K562 (cell line): Measurements from ENCODE around the gene FUZ. TPM values are rescaled to one million over a fixed set of nuclear protein-coding genes. Genes with fewer than 3 reads are reported as not detected.

Experiments
- ATAC-seq: fragments of 200-7000 bp; cut with Tn5 transposase; 3 replicates; pipeline ENCODE4 v1.9.1; 2020; ENCODE audit warnings: moderate library complexity
- BruUV-seq: library from RNA; stranded (reverse); fragments of 400-500 nt; replicated peaks from 2 replicates; lab custom pipeline; 2021; lab: Mats Ljungman, UMichigan
- CTCF ChIA-PET: fragments of 300-600 bp; formaldehyde crosslinking; extraction: SDS; loops from one replicate; lab custom pipeline; 2021; ENCODE audit warnings: low intra/inter-chr PET ratio; lab: Yijun Ruan, JAX
- POLR2A ChIA-PET: fragments of 300-600, 350-650 bp; sonication (Branson Sonifier 250); formaldehyde crosslinking; extraction: SDS; loops from one replicate; lab custom pipeline; 2021; ENCODE audit warnings: antibody characterized with exemption, inconsistent platforms; lab: Yijun Ruan, JAX
- DNase-seq, 4 experiments: peaks; one replicate each; pipeline versions ENCODE4 v3.0.0 to v3.0.0-alpha.2; 2011 to 2018; ENCODE audit warnings: low spot score in 3 of 4, mixed read lengths in 3 of 4; ENCODE audit errors: extremely low read depth in 1 of 4
- FAIRE-seq: peaks from 2 replicates; lab custom pipeline; 2011; peaks lifted over from hg19 to GRCh38; lab: Jason Lieb, UNC
- H2AFZ ChIP-seq: 2 replicates; pipeline ENCODE4 v1.6.0; 2011; ENCODE audit warnings: low read depth, low read length, control low read depth, inconsistent platforms
- H3K27ac ChIP-seq: fragments of 200-600 bp; 3 replicates; pipeline ENCODE4 v1.8.0; 2011; ENCODE audit warnings: low read depth, mild to moderate bottlenecking, control low read depth, inconsistent platforms, low read length, moderate library complexity, mixed read lengths; ENCODE audit errors: extremely low read depth
- H3K27me3 ChIP-seq, 2 experiments: fragments of 300-600 bp in 1 of 2; 2 replicates in 1 of 2; 3 replicates in 1 of 2; pipeline versions ENCODE4 v1.6.0 to v1.8.0; 2011; ENCODE audit warnings: inconsistent platforms in 2 of 2, low read length in 2 of 2, mild to moderate bottlenecking in 1 of 2, mixed read lengths in 1 of 2, moderate library complexity in 1 of 2; ENCODE audit not compliant: control insufficient read depth in 2 of 2, insufficient read depth in 2 of 2
- H3K36me3 ChIP-seq: fragments of 300-600 bp; 3 replicates; pipeline ENCODE4 v1.8.0; 2011; ENCODE audit warnings: mild to moderate bottlenecking, low read length, inconsistent platforms; ENCODE audit not compliant: control insufficient read depth, insufficient read depth
- H3K4me1 ChIP-seq, 2 experiments: fragments of 200-600 bp in 1 of 2; replicated peaks in 1 of 2; 2 replicates in 1 of 2; 3 replicates in 1 of 2; pipeline versions ENCODE4 v1.5.1 to v1.8.0; 2011; ENCODE audit warnings: inconsistent platforms in 2 of 2, low read length in 2 of 2, mild to moderate bottlenecking in 1 of 2, mixed read lengths in 1 of 2, moderate library complexity in 1 of 2; ENCODE audit not compliant: control insufficient read depth in 2 of 2, insufficient read depth in 2 of 2
- H3K4me2 ChIP-seq: 2 replicates; pipeline ENCODE4 v1.6.1; 2011; ENCODE audit warnings: low read length, control low read depth, inconsistent platforms, mixed read lengths; ENCODE audit not compliant: insufficient read depth
- H3K4me3 ChIP-seq: fragments of 200-600 bp; sonication (generic), shearing (Covaris generic); 2 replicates; pipeline ENCODE4 v1.5.1; 2016; ENCODE audit warnings: control low read depth, inconsistent platforms
- H3K79me2 ChIP-seq: fragments of 200-600 bp; 3 replicates; pipeline ENCODE4 v1.8.0; 2011; ENCODE audit warnings: low read length, inconsistent platforms; ENCODE audit not compliant: control insufficient read depth, insufficient read depth
- H3K9ac ChIP-seq, 2 experiments: 2 replicates each; pipeline versions ENCODE4 v1.6.0 to v1.6.1; 2011; ENCODE audit warnings: low read depth in 2 of 2, low read length in 2 of 2, control low read depth in 1 of 2, inconsistent platforms in 1 of 2, mild to moderate bottlenecking in 1 of 2, mixed read lengths in 1 of 2; ENCODE audit not compliant: insufficient read depth in 1 of 2
- H3K9me1 ChIP-seq: one replicate; pipeline ENCODE4 v1.6.0; 2011; ENCODE audit warnings: inconsistent platforms, mild to moderate bottlenecking, low read length, moderate library complexity; ENCODE audit not compliant: control insufficient read depth, insufficient read depth
- H3K9me3 ChIP-seq: replicated peaks from 2 replicates; pipeline ENCODE4 v1.5.1; 2011; ENCODE audit warnings: low read depth, low read length, inconsistent platforms; ENCODE audit not compliant: control insufficient read depth, insufficient read depth
- H4K20me1 ChIP-seq: replicated peaks from 2 replicates; pipeline ENCODE4 v1.6.1; 2011; ENCODE audit warnings: low read length, inconsistent platforms, mixed read lengths; ENCODE audit not compliant: control insufficient read depth, insufficient read depth
- ELK1 ChIP-seq: sonication (generic); formaldehyde crosslinking; IDR thresholded peaks from 2 replicates; pipeline ENCODE4 v1.8.1; 2022; ENCODE audit warnings: missing genetic modification reagents
- ELK3 ChIP-seq: fragments of 450-650 bp; formaldehyde crosslinking; IDR thresholded peaks from 2 replicates; pipeline ENCODE4 v1.4.0; 2020; ENCODE audit warnings: mild to moderate bottlenecking
- ETS1 ChIP-seq: conservative IDR thresholded peaks from 2 replicates; pipeline ENCODE4 v1.6.1; 2011; ENCODE audit warnings: low read depth, mild to moderate bottlenecking, low read length; ENCODE audit not compliant: control insufficient read depth
- FOXJ2 ChIP-seq: fragments of 200-800 bp; sonication (Bioruptor generic); IDR thresholded peaks from 2 replicates; pipeline ENCODE4 v1.6.1; 2016; ENCODE audit warnings: missing genetic modification characterization, missing compliant biosample characterization
- NCOA2 ChIP-seq, 2 experiments: fragments of 450-650 bp; IDR thresholded peaks; 2 replicates each; pipeline ENCODE4 v1.6.1; 2018; ENCODE audit warnings: mild to moderate bottlenecking in 2 of 2, moderate library complexity in 1 of 2; ENCODE audit not compliant: partially characterized antibody in 2 of 2
- NKRF ChIP-seq: fragments of 450-650 bp; IDR thresholded peaks from 2 replicates; pipeline ENCODE4 v1.6.1; 2016; ENCODE audit warnings: borderline replicate concordance
- ZBTB9 ChIP-seq: fragments of 450-650 bp; formaldehyde crosslinking; IDR thresholded peaks from 2 replicates; pipeline ENCODE4 v1.4.0; 2020; ENCODE audit warnings: mild to moderate bottlenecking, moderate library complexity
- ZNF668 ChIP-seq: fragments of 250-450 bp; sonication (Bioruptor Pico); IDR thresholded peaks from 2 replicates; pipeline ENCODE4 v1.8.0; 2022; ENCODE audit warnings: mild to moderate bottlenecking, inconsistent platforms
- WGBS: fragments of 100-300 bp; shearing (Covaris generic); methylation state at CpG from one replicate; pipeline ENCODE4 v1.1.6; 2016; ENCODE audit warnings: low coverage, mixed read lengths; ENCODE audit not compliant: insufficient coverage; ENCODE audit errors: missing lambda C conversion rate; 5-methylcytosine and 5-hydroxymethylcytosine counted together
- in situ Hi-C: fragments of 300-500 bp; cut with MboI; formaldehyde crosslinking; loops from 4 replicates; pipeline ENCODE4 v1.15.0; 2018; ENCODE audit warnings: inconsistent platforms, mixed read lengths
- intact Hi-C: fragments of 100-400 bp; cut with micrococcal nuclease; formaldehyde crosslinking; loops from 2 replicates; pipeline ENCODE4 v1.14.2; 2022
- polyA plus RNA-seq, 8 experiments: library from polyadenylated mRNA; depleted of rRNA in 4 of 8; stranded (reverse) in 5 of 8; unstranded in 3 of 8; fragments of >200 nt; fragmentation: Nextera tagmentation in 2 of 8; fragmentation: Illumina TruSeq in 1 of 8; extraction: Ambion mirVana in 2 of 8; extraction: Trizol in 1 of 8; gene quantifications; 2 replicates each; pipeline versions ENCODE4 v1.2.1 to v1.2.3, GENCODE V29; 2011 to 2014; ENCODE audit warnings: inconsistent platforms in 1 of 8, missing spikeins in 1 of 8
- total RNA-seq, 7 experiments: library from RNA; depleted of rRNA in 6 of 7; stranded (reverse); fragments of >200 nt in 6 of 7; fragmentation: Illumina TruSeq in 2 of 7; extraction: Trizol in 2 of 7; gene quantifications; 2 replicates each; pipeline versions ENCODE4 v1.2.1 to v1.2.3, GENCODE V29; 2011 to 2021; ENCODE audit warnings: low replicate concordance in 1 of 7

Gene FUZ
- total and polyA plus RNA-seq, 9 of the 15 experiments (the other 6 are each of a cell fraction or from before 2014, with no cell fraction given): 0.17 to 7.6 (median 3.6) TPM; not detected in 1

- DNase-seq: peak; percentile 96 to 97 (median 97)
- peaks cover 54% of the 10 kb centered on the region for H3K79me2 ChIP-seq
- H4K20me1 ChIP-seq: peaks cover 11% of the 10 kb centered on the region
- peak; percentile 83 for FAIRE-seq
- peaks cover 33% of the 10 kb centered on the region for H3K36me3 ChIP-seq
- peak within 1 kb of the TSS; percentile 97 to 99 for H3K9ac ChIP-seq
- H2AFZ ChIP-seq: peak within 1 kb of the TSS; percentile 97
- in situ Hi-C loops: no loop called here
- H3K27me3 ChIP-seq: no peaks in the 10 kb centered on the region
- peak within 1 kb of the TSS; percentile 87 for H3K4me3 ChIP-seq
- H3K9me1 ChIP-seq: peaks cover 11% of the 10 kb centered on the region
- peak; percentile 91 for ATAC-seq
- peaks cover 39 to 64% of the 10 kb centered on the region in 2 experiments for H3K4me1 ChIP-seq
- CTCF ChIA-PET: no interaction called here
- intact Hi-C loops: no loop called here
- peak within 1 kb of the TSS; percentile 100 for H3K27ac ChIP-seq
- 0% methylated on average over 47 of the region's 98 CpGs for WGBS
- 0 out of 2 replicates have a peak, but pooled peaks cover 6% of the 10 kb centered on the region for H3K9me3 ChIP-seq
- peak within 1 kb of the TSS; percentile 92 for H3K4me2 ChIP-seq
- POLR2A ChIA-PET: interaction anchor here (0.7 to 2.0 kb wide), 21 partner anchors 8 to 175 kb away, joined by 3 to 18 read pairs (median 5); partner anchors contain the start of genes FUZ and PRMT1
- BruUV-seq: no TSS peak
- peak; percentile 85 for TF ChIP-seq ETS1
- peak; percentile 76 for TF ChIP-seq FOXJ2 (tag)
- no peak for TF ChIP-seq ELK1 (CRISPR knock-in tag)
- peak; percentile 64; the same call in 1 of the 2 replicates for TF ChIP-seq ZBTB9 (CRISPR knock-in tag)
- TF ChIP-seq ELK3: no peak
- no peak for TF ChIP-seq NCOA2 (IDR thresholded peaks at IDR 0.05; ENCODE audit: partially characterized antibody in 2 of 2)
- peak; percentile 71; the same call in 1 of the 2 replicates for TF ChIP-seq NKRF
- no peak for TF ChIP-seq ZNF668 (CRISPR knock-in tag)
Observed at GRCh38 chr19:49850487-49851342, 37.6 kb upstream of the FUZ start, which contains the start of gene PTOV1. Gene PTOV1, plus strand, starts transcription at chr19:49851159.
